Measurements from ENCODE around the gene ZNF574.

DNA sequence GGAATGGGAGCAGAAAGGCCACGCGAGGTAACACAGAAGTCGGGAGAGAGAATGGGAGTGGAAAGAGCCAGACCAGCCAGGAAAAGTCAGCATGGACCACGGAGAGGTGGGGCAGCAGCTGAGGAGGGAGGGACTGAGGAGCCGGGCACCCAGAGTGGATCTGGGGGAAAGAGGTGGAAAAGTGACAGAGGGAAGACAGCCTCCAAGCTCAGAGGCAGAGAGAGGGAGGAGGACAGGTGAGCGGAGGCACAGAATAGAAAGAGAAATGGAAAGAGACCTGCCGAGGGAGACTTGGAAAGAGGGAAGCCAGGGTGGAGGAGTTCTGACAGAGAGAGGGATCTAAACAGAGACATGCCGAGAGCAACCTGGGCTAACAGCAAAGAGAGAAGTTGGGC, 7.6 kb upstream of the ZNF574 start:
- TF ChIP-seq PPARA (CRISPR knock-in tag; IDR thresholded peaks at IDR 0.05; ENCODE audit: borderline replicate concordance) (no peak), ZC3H10 (CRISPR knock-in tag; IDR thresholded peaks at IDR 0.05) (no peak), ZFP3 (CRISPR knock-in tag; IDR thresholded peaks at IDR 0.05) (no peak), ESRRG (CRISPR knock-in tag; IDR thresholded peaks at IDR 0.05) (no peak)
- TF ChIP-seq, protein P1, sequence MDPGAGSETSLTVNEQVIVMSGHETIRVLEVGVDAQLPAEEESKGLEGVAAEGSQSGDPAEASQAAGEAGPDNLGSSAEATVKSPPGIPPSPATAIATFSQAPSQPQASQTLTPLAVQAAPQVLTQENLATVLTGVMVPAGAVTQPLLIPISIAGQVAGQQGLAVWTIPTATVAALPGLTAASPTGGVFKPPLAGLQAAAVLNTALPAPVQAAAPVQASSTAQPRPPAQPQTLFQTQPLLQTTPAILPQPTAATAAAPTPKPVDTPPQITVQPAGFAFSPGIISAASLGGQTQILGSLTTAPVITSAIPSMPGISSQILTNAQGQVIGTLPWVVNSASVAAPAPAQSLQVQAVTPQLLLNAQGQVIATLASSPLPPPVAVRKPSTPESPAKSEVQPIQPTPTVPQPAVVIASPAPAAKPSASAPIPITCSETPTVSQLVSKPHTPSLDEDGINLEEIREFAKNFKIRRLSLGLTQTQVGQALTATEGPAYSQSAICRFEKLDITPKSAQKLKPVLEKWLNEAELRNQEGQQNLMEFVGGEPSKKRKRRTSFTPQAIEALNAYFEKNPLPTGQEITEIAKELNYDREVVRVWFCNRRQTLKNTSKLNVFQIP (CRISPR knock-in tag; IDR thresholded peaks at IDR 0.05; ENCODE audit: borderline replicate concordance, low read depth) = no peak
- TF ChIP-seq, protein P2, sequence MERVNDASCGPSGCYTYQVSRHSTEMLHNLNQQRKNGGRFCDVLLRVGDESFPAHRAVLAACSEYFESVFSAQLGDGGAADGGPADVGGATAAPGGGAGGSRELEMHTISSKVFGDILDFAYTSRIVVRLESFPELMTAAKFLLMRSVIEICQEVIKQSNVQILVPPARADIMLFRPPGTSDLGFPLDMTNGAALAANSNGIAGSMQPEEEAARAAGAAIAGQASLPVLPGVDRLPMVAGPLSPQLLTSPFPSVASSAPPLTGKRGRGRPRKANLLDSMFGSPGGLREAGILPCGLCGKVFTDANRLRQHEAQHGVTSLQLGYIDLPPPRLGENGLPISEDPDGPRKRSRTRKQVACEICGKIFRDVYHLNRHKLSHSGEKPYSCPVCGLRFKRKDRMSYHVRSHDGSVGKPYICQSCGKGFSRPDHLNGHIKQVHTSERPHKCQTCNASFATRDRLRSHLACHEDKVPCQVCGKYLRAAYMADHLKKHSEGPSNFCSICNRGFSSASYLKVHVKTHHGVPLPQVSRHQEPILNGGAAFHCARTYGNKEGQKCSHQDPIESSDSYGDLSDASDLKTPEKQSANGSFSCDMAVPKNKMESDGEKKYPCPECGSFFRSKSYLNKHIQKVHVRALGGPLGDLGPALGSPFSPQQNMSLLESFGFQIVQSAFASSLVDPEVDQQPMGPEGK (CRISPR knock-in tag; IDR thresholded peaks at IDR 0.05; ENCODE audit: borderline replicate concordance) = no peak
- TF ChIP-seq, protein P3, sequence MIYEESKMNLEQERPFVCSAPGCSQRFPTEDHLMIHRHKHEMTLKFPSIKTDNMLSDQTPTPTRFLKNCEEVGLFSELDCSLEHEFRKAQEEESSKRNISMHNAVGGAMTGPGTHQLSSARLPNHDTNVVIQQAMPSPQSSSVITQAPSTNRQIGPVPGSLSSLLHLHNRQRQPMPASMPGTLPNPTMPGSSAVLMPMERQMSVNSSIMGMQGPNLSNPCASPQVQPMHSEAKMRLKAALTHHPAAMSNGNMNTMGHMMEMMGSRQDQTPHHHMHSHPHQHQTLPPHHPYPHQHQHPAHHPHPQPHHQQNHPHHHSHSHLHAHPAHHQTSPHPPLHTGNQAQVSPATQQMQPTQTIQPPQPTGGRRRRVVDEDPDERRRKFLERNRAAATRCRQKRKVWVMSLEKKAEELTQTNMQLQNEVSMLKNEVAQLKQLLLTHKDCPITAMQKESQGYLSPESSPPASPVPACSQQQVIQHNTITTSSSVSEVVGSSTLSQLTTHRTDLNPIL (CRISPR knock-in tag; IDR thresholded peaks at IDR 0.05; ENCODE audit: low read depth) = no peak

Data from SK-N-SH treated with all-trans-retinoic acid at 6 μM for 48 hours (cell line).